Glutamatergic neuron (in vitro differentiated cells): ENCODE results near the gene ZNF397. TPM values are rescaled to one million over a fixed set of nuclear protein-coding genes. Genes with fewer than 3 reads are reported as not detected.

Source experiments
- DNase-seq: peaks from one replicate; pipeline ENCODE4 v3.0.0; 2022
- H3K27ac Mint-ChIP-seq: one replicate; pipeline ENCODE4 v1.8.0; 2020; ENCODE audit warnings: mild to moderate bottlenecking, mixed read lengths, inconsistent platforms; ENCODE audit not compliant: unreplicated experiment
- H3K27me3 Mint-ChIP-seq: one replicate; pipeline ENCODE4 v1.8.0; 2020; ENCODE audit warnings: mild to moderate bottlenecking, moderate library complexity, mixed read lengths, inconsistent platforms; ENCODE audit not compliant: unreplicated experiment
- H3K36me3 Mint-ChIP-seq: one replicate; pipeline ENCODE4 v1.8.0; 2020; ENCODE audit warnings: mild to moderate bottlenecking, mixed read lengths, inconsistent platforms; ENCODE audit not compliant: unreplicated experiment
- H3K4me1 Mint-ChIP-seq: one replicate; pipeline ENCODE4 v1.8.0; 2020; ENCODE audit warnings: mild to moderate bottlenecking, low read depth, mixed read lengths, inconsistent platforms; ENCODE audit not compliant: unreplicated experiment
- H3K4me3 Mint-ChIP-seq: one replicate; pipeline ENCODE4 v1.8.0; 2020; ENCODE audit warnings: mild to moderate bottlenecking, mixed read lengths, inconsistent platforms; ENCODE audit not compliant: unreplicated experiment
- H3K9me3 Mint-ChIP-seq: one replicate; pipeline ENCODE4 v1.8.0; 2020; ENCODE audit warnings: mild to moderate bottlenecking, moderate library complexity, mixed read lengths, inconsistent platforms; ENCODE audit not compliant: unreplicated experiment
- CTCF ChIP-seq: fragments of 200-600 bp; sonication (generic); IDR thresholded peaks from one replicate; pipeline ENCODE4 v1.5.0; 2021; ENCODE audit not compliant: partially characterized antibody, unreplicated experiment
- total RNA-seq: library from RNA; stranded (reverse); fragmentation: NEBNext Ultra II Directional; extraction: Animal tissue kit (Norgen Biotek cat#: 25700); gene quantifications from one replicate; pipeline ENCODE4 v1.2.1, GENCODE V29; 2021; ENCODE audit not compliant: unreplicated experiment

The ZNF397 gene
- total RNA-seq, 1 donor from 2014 or later = 35.9 TPM

GRCh38 chr18:35271656-35272055 is 30.8 kb downstream of the ZNF397 start:
- Mint-ChIP-seq H3K4me3 (no peak overlapping the region), H3K27me3 (peaks cover 7% of the 10 kb centered on the region), H3K9me3 (peaks cover 7% of the 10 kb centered on the region), H3K36me3 (peaks cover 33% of the 10 kb centered on the region), H3K4me1 (no peaks in the 10 kb centered on the region), H3K27ac (no peak overlapping the region)
- no peak for DNase-seq
- TF ChIP-seq CTCF = no peak

GRCh38 chr18:35276267-35276666 is 35.4 kb downstream of the ZNF397 start:
- no peak for TF ChIP-seq CTCF
- Mint-ChIP-seq H3K36me3 (peaks cover 25% of the 10 kb centered on the region), H3K27me3 (peaks cover 4% of the 10 kb centered on the region), H3K4me3 (no peak overlapping the region), H3K27ac (no peak overlapping the region), H3K9me3 (no peaks in the 10 kb centered on the region), H3K4me1 (no peaks in the 10 kb centered on the region)
- DNase-seq = no peak

- H3K4me3 Mint-ChIP-seq = no peak overlapping the region
- H3K36me3 Mint-ChIP-seq = peaks cover 33% of the 10 kb centered on the region
- DNase-seq = no peak
- no peak overlapping the region for H3K27ac Mint-ChIP-seq
- H3K27me3 Mint-ChIP-seq = peaks cover 4% of the 10 kb centered on the region
- H3K9me3 Mint-ChIP-seq = peaks cover 2% of the 10 kb centered on the region
- no peak for TF ChIP-seq CTCF
- H3K4me1 Mint-ChIP-seq = no peaks in the 10 kb centered on the region
These were observed 36.8 kb downstream of the ZNF397 start for GRCh38 chr18:35277633-35278032.

GRCh38 chr18:35278085-35278484 is 37.3 kb downstream of the ZNF397 start:
- H3K9me3 Mint-ChIP-seq = peaks cover 2% of the 10 kb centered on the region
- H3K4me1 Mint-ChIP-seq = no peaks in the 10 kb centered on the region
- no peak for DNase-seq
- TF ChIP-seq CTCF = no peak
- H3K36me3 Mint-ChIP-seq = peaks cover 33% of the 10 kb centered on the region
- H3K27ac Mint-ChIP-seq = no peak overlapping the region
- H3K4me3 Mint-ChIP-seq = no peak overlapping the region
- H3K27me3 Mint-ChIP-seq = peaks cover 2% of the 10 kb centered on the region

GRCh38 chr18:35278969-35279368 is 38.1 kb downstream of the ZNF397 start:
- no peak for TF ChIP-seq CTCF
- H3K4me1 Mint-ChIP-seq = no peaks in the 10 kb centered on the region
- H3K36me3 Mint-ChIP-seq = peaks cover 31% of the 10 kb centered on the region
- H3K27me3 Mint-ChIP-seq = peaks cover 2% of the 10 kb centered on the region
- peaks cover 2% of the 10 kb centered on the region for H3K9me3 Mint-ChIP-seq
- DNase-seq = no peak
- no peak overlapping the region for H3K4me3 Mint-ChIP-seq
- H3K27ac Mint-ChIP-seq = no peak overlapping the region
